Stimulated activated CD8-positive, alpha-beta memory T cell treated with anti-CD3 and anti-CD28 coated beads, Interleukin-4, amount 100 ng/mL, for 48 hours (primary cell): ENCODE data around the gene C2CD2.
A peak's percentile ranks its signal among the peaks of the same experiment; 100 is the strongest.
"Not testable (repeated sequence)": the region's sequence is repeated elsewhere in the genome, so short reads cannot be mapped to it uniquely, and the experiment has no call there.

Source experiments
- DNase-seq: peaks from one replicate; pipeline ENCODE4 v3.0.0-alpha.2; 2020

C2CD2 gene

DNA sequence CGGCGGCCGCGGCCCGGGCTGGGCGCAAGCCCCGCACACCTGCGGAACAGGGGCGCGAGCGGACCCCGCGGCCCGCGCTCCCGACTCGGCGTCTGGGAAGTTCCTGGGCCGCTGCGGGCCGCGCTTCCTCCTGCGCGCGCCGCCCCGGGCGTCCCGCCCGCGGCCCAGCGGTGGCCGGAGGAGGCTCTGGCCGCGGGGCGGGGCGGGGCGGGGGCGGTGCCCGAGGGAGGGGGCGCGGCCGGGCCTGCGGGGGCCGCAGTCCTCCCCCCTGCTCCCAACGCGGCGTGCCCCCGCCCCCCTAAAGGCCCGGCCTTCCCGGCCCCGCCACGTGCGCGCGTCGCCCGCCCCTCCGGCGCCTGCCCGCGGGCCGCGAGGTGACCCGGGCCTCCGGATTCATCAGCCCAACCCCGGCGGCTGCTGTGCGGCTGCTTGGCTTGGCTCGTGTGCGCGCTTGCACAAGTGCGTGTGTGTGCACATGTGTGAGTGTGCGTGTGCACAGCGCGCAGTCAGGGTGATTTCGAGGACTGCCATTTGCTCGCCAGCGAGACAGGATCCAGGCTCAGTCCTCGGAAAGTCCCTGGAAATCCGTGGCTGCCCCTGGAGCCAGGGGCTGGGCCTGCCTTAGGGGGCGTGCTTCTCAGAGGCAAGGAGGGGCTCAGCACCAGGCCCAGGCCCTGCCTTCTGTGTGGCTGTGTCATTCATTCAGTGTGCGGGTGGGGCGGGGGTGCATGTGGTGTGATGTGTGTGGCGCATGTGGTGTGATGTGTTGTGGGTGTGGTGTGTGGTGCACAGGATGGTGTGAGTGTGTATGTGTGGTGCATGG lies at the start of gene C2CD2:
TSS of gene C2CD2 (minus strand) at position 188 of the 823 bp plus-strand sequence. CDS start 370 bp downstream, outside the sequence.
- peak; percentile 39 for DNase-seq

DNA sequence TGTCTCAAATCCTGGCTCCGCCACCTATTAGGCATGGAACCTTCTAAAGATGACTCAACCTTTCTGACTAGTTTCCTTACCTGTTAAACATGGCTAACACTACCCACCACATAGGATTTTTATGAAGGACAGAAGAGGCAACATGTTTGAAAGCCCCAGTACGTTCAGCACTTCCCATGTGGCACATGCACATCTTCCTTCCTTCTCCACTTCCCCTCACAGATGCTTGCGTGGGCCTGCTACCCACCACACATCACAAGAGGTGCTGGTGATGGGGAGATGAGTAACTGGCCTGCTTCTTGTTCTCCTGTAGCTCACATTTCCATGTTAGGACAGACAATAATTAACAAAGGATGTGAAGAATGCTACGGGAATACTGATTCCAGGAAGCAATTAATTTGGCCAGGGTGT lies 49.2 kb upstream of the C2CD2 start:
- peak; percentile 49 for DNase-seq

- peak; percentile 79 for DNase-seq
These were observed 48.7 kb upstream of the C2CD2 start for GRCh38 chr21:42002421-42002958.

GRCh38 chr21:42001781-42002180 lies 48.0 kb upstream of the C2CD2 start:
- DNase-seq = no peak

- no peak for DNase-seq
These were observed 47.1 kb upstream of the C2CD2 start for GRCh38 chr21:42000908-42001307.

DNA sequence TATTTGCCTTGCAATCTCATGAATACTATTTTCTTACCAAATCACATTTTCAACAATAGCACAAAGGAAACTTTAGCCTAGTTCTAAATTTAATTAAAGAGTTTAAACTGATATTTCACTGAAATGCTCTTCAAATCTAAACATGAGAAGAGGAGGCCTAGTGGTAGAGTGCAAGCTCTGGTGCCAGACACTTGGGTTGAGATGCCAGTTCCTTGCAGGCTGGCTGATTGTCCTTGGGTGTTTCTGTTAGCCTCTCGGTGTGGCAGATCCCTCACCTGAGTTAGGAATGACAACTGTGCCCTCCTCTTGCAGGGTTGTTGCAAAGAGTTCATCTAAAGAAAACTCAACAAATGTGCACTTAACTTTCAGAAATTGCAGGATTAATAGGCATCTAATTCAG lies 43.8 kb upstream of the C2CD2 start:
- no peak for DNase-seq

GRCh38 chr21:41995577-41995976 lies 41.8 kb upstream of the C2CD2 start:
- no peak for DNase-seq

GRCh38 chr21:41994613-41995012 lies 40.8 kb upstream of the C2CD2 start:
- not testable (repeated sequence) for DNase-seq

DNA sequence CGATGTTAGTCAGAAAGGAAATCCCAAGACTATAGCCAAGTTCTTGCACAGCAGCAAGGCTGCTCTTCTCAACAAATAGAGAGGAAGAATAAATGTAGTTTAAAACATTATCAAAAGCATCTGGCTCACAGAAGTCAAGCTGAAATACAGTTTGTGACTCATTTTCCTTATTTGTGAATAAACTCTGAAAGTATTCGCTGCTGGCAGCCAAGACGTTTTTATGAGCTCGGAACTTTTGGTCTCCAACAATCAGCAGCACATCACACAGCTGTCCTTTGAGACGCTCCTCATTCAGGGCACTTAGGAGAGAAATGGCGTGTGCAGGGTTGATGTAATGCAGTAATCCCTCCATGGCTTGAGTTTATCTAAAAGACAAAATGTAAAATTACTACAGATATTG lies 39.9 kb upstream of the C2CD2 start:
- DNase-seq = no peak

- no peak for DNase-seq
These were observed 38.8 kb upstream of the C2CD2 start for GRCh38 chr21:41992576-41992975.

- DNase-seq = no peak
These were observed 37.8 kb upstream of the C2CD2 start for GRCh38 chr21:41991659-41992058.

- DNase-seq = no peak
These were observed 35.9 kb upstream of the C2CD2 start for GRCh38 chr21:41989698-41990097.

DNA sequence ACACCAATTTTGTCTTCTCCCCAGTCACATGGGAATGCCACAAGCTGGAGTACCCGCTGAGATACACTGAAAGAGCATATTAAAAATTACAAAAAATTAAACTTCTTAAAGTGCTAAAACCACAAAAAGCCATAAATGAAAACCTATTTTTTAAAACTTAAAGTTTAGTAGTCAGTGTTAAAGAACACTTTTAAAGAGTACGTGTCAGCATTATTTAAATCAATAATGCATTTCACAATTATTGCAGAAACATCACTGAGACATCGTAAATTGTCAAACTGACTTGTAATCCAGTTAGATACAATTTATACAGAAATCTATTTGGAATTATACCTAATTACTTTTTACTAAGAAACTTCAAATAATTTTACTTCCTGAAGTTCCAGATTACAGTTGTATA lies 33.5 kb upstream of the C2CD2 start:
- DNase-seq = no peak

GRCh38 chr21:41985662-41986416 lies 32.0 kb upstream of the C2CD2 start:
- DNase-seq = no peak

DNA sequence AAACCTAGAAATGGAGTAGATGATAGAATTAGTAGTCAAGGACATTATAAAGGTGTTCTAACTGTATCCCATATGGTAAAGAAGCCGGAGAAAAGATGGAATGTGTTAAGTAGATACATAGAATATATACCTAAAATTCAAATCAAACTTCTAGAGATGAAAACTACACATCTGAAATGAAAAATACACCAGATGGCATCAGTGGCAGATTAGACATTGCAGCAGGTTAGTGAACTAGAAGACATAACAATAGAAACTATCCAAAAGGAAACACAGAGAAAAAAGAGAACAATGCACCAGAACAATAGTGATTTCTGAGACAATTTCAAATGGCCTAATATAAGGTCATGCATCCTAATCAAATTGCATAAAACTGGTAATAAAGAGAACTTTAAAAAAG lies 29.4 kb upstream of the C2CD2 start:
- DNase-seq = no peak

- DNase-seq = no peak
These were observed 26.7 kb upstream of the C2CD2 start for GRCh38 chr21:41980561-41980960.

DNA sequence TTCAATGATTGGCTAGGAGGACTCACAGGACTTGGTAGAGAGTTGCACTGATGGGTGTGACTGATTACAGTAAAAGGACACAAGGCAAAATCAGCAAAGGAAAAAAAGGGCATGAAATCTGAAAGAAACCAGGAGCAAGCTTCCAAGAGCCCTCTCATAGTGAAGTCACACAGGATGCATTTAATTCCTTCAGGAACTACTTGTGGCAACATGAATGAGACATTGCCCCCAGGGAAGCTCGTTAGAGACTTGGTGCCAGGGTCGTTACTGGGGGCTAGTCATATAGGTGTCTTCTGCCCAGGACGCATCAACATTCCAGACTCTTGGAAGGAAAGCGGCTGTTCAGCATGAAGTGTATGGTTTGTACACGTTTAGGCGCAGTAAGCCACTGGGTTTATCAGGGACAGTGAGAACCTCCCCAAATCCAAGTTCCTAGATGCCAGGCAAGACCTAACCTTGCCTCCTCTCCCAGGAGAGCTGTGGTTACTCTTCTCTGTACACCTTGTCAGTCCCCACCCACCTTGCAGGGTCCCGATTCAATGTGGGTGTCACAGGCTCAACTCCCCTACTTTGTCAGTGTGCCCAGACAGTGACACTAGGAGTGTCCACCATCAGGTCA lies 26.0 kb upstream of the C2CD2 start:
- DNase-seq = no peak

- DNase-seq = no peak
These were observed 25.5 kb upstream of the C2CD2 start for GRCh38 chr21:41979335-41979734.

DNA sequence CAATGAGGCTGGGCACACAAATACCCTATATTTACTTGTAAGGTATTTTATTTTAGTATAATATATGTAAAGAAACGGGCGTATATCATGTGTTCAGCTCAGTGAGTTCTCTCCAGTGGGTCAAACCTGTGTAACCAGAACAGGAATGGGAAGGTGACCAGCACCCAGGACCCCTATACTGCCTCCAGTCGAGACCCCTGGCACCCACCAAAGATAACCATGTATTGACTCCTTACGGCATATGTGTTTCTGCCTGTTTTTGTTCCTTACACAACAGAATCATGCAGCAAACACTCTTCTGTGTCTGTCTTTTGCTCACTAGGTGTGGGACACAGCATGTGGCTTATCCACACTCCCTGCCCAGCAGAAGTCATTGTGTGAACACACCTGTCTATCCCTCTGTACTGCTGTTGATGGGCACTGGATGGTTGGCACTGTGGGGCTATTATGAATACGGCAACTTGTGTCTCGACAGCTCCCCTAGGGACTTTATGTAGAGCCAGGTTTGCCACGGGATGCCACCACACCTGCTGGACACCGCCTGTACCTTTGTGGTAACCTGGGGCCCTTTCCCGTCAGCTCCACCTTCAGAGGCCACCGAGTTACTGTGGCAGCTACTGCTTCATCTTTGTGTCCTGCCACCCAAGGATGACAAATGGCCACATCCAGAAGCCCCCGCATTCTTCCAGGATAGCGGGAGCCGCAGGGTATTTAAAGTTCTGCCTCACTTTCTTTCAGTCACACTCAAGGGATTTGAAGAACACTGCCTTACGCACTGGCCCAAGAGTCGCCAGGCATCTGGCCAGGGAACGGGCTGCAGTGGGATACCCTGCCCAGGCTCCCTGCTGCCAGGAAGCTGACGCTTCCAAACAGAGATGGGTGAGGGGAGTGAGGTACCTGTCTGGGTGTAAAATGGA lies 23.5 kb upstream of the C2CD2 start:
- no peak for DNase-seq

- no peak for DNase-seq
These were observed 22.8 kb upstream of the C2CD2 start for GRCh38 chr21:41976611-41977010.

GRCh38 chr21:41975391-41976272 lies 21.8 kb upstream of the C2CD2 start:
- no peak for DNase-seq

DNA sequence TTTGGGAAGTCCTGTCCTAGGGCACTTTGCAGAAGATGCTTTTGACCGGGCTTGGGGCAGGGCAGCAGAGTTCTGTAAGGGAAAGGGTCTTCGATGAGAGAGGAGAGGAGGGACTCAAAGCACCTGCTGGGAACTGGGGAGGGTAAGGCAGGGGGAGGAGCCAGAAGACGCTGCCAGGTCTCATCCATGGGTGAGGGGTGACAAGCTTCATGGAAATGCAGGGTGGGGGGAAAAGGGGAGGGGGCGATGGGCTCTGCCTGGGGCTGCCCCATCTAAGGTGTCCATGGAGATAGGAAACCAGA lies 20.9 kb upstream of the C2CD2 start:
- DNase-seq = no peak
